ACC112 (cell line): ENCODE data around the gene AHRR.

Experiments
- H2AFZ ChIP-seq: fragments of 200-600 bp; sonication (generic); one replicate; pipeline ENCODE4 v1.6.0; 2017; ENCODE audit warnings: antibody characterized with exemption, low read length; ENCODE audit not compliant: unreplicated experiment
- H3K27ac ChIP-seq: fragments of 200-600 bp; sonication (generic); 2 replicates; pipeline ENCODE4 v1.5.1; 2014; ENCODE audit warnings: low read depth, mild to moderate bottlenecking, antibody characterized with exemption, low read length, moderate library complexity
- H3K27me3 ChIP-seq: fragments of 200-600 bp; sonication (generic); 2 replicates; pipeline ENCODE4 v1.6.1; 2014; ENCODE audit warnings: mild to moderate bottlenecking, antibody characterized with exemption, low read length, moderate library complexity, mixed read lengths; ENCODE audit not compliant: insufficient read depth
- H3K36me3 ChIP-seq: fragments of 200-600 bp; sonication (generic); 2 replicates; pipeline ENCODE4 v1.6.1; 2016; ENCODE audit warnings: mild to moderate bottlenecking, antibody characterized with exemption, low read length, moderate library complexity, mixed read lengths; ENCODE audit not compliant: insufficient read depth
- H3K4me1 ChIP-seq: fragments of 200-600 bp; sonication (generic); one replicate; pipeline ENCODE4 v1.6.1; 2016; ENCODE audit warnings: low read length, mixed read lengths; ENCODE audit not compliant: insufficient read depth, unreplicated experiment, control insufficient read depth
- H3K4me3 ChIP-seq: fragments of 200-600 bp; sonication (generic); 2 replicates; pipeline ENCODE4 v1.5.1; 2014; ENCODE audit warnings: mild to moderate bottlenecking, low read depth, low read length
- H3K79me2 ChIP-seq: fragments of 200-600 bp; sonication (generic); one replicate; pipeline ENCODE4 v1.6.0; 2016; ENCODE audit warnings: low read length; ENCODE audit not compliant: control insufficient read depth, unreplicated experiment, insufficient read depth

Gene AHRR

DNA sequence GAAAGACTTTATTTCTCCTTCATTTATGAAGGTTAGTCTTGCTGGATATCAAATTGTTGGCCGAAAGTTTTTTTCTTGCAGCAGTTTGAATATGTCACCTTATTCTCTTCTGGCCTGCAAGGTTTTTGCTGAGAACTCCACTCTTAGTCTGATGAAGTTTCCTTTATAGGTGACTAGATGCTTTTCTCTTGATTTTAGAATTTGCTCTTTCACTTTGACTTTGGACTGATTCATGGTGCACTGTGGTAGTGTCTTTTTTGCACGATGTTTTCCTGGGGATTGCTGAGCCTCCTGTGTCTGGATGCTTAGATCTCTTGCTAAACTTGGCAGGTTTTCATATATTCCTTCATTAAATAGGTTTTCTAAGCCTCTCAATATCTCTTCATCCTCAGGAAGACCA lies 12.4 kb downstream of the AHRR start:
- Histone ChIP-seq H3K36me3 (no peaks in the 10 kb centered on the region), H3K27me3 (no peaks in the 10 kb centered on the region), H3K79me2 (peaks cover 41% of the 10 kb centered on the region), H3K4me1 (peaks cover 4% of the 10 kb centered on the region), H3K4me3 (no peak overlapping the region), H3K27ac (no peak overlapping the region), H2AFZ (no peak overlapping the region)

DNA sequence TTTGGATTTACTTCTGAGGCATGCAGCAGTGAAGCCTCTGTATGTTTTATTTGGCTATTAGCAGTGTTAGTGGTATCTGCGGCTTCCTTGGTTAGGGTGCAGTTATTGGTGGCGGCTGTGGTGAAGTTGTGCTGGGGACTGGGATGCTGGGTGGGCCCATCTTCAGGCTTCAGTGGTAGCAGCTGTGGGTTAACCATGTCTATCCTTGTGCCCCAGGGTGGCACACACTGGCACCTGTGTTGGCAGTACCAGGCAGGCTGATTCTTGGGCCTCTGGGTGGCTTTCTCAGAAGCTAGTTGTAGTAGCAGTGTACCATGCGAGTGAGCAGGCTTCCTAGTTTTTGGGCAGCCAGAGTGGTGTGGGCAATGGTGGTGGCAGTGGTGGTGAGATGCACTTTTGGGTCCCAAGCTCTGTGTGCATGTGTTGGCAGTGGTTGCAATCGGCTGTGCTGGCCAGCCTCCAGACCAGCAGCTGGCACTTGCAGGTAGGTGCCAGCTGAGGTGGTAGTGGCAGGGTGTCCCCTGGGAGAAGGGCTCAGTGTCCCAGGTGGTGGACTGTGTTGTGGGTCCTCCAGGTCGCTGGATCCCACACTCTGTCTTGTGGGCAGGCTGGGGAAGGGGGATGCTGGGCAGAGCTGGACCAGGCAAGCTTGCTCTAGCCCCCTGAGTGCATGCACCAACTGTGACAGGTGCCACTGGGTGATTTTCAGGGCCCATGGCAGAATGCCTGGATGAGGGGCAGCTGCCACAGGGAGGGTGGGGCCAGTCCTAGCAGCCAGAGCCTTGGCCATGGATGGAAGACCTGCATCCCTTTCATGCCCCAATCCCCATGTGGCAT lies 13.6 kb downstream of the AHRR start:
- Histone ChIP-seq H3K27ac (no peak overlapping the region), H3K4me3 (no peak overlapping the region), H3K36me3 (no peaks in the 10 kb centered on the region), H2AFZ (no peak overlapping the region), H3K79me2 (peaks cover 48% of the 10 kb centered on the region), H3K4me1 (no peaks in the 10 kb centered on the region), H3K27me3 (no peaks in the 10 kb centered on the region)

DNA sequence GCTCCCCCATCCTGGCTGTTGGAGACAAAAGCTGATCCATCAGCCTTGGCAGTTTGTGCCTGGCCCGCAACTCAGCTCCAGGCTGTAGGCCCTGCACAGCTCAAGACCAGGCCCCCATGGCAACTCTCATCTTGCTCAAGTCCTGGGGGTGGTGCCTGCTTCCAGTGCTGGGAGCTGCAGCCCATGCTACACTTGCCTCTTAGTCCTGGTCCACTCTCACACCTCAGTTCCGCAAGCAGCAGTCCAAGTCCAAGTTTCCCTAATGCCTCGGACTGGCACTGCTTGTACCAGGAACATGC lies 14.2 kb downstream of the AHRR start:
- Histone ChIP-seq H3K79me2 (peaks cover 51% of the 10 kb centered on the region), H3K27me3 (no peaks in the 10 kb centered on the region), H3K27ac (no peak overlapping the region), H2AFZ (no peak overlapping the region), H3K4me1 (no peaks in the 10 kb centered on the region), H3K36me3 (no peaks in the 10 kb centered on the region), H3K4me3 (no peak overlapping the region)

DNA sequence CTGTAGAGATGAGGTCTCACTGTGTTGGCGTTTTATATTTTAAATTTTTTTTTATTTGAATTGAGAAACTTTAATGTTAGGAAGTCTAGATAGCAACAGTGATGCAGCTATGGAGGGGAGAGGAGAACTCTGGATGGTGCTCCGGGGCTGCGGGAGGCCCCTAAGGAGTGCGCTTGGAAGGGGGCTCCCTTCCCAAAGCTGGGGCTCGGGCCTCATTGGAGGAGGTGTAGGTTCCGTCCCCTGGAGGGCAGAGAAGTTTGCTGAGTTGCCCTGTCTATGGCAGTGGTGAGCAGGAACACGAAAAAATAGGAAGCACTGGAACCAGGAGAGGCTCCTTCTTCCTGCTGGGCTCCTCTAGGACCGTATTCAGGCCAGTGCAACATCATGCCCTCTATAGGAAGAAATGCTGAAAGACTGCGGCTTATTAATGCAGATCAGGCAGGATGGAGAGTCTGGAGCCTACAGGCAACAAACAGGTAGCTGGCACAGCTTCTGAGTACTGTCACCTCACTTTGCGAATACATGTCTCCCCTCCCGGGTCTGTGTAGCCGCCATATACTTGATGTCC lies 16.1 kb downstream of the AHRR start:
- Histone ChIP-seq H2AFZ (no peak overlapping the region), H3K36me3 (no peaks in the 10 kb centered on the region), H3K27ac (no peak overlapping the region), H3K4me3 (no peak overlapping the region), H3K27me3 (no peaks in the 10 kb centered on the region), H3K79me2 (peaks cover 48% of the 10 kb centered on the region), H3K4me1 (peaks cover 3% of the 10 kb centered on the region)

DNA sequence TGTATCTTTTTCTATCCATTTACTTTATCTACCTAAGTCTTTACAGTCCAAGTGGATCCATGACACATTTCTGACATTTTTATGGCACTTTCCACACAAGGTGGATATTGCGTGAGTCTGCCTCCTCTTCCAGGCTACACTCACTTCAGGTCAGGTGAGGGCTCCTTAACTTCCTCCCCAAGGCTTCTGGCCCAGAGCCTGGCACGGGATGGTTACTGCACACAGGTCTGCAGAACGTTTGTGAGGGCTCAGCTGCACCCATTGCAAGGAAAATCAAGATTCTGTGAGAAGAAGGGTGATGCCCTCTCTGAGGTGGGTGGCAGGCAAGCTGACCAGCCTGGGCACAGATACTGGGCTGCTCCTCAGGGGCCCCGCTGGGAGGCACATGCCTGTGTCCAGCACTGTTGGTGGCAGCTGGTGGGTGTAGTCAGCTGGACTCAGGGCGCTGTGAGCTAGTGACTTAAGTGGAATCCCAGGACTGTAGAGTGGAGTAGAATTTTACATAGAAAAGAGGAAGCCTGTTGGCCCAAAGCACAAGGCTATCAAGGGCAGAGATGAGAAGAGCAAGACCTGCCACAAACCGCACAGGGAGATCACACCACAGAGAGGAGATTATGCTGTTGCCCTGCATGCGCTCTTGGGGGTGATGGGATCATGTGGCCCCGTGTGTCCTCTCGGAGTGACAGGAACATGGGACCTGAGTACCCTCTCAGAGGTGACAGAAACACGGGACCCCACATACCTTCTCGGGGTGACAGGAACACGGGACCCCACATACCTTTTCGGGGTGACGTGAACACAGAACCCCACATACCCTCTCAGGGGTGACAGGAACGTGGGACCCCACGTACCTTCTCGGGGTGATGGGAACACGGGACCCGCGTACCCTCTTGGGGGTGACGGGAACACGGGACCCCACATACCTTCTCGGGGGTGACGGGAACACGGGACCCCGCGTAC lies 21.3 kb downstream of the AHRR start:
- H3K27ac ChIP-seq, result no peak overlapping the region
- H3K4me1 ChIP-seq, result peaks cover 13% of the 10 kb centered on the region
- peaks cover 9% of the 10 kb centered on the region; the same call in 1 of the 2 replicates for H3K36me3 ChIP-seq
- H3K4me3 ChIP-seq, result peak overlapping the region; percentile 86
- peaks cover 34% of the 10 kb centered on the region for H3K79me2 ChIP-seq
- H2AFZ ChIP-seq, result no peak overlapping the region
- H3K27me3 ChIP-seq, result no peaks in the 10 kb centered on the region

DNA sequence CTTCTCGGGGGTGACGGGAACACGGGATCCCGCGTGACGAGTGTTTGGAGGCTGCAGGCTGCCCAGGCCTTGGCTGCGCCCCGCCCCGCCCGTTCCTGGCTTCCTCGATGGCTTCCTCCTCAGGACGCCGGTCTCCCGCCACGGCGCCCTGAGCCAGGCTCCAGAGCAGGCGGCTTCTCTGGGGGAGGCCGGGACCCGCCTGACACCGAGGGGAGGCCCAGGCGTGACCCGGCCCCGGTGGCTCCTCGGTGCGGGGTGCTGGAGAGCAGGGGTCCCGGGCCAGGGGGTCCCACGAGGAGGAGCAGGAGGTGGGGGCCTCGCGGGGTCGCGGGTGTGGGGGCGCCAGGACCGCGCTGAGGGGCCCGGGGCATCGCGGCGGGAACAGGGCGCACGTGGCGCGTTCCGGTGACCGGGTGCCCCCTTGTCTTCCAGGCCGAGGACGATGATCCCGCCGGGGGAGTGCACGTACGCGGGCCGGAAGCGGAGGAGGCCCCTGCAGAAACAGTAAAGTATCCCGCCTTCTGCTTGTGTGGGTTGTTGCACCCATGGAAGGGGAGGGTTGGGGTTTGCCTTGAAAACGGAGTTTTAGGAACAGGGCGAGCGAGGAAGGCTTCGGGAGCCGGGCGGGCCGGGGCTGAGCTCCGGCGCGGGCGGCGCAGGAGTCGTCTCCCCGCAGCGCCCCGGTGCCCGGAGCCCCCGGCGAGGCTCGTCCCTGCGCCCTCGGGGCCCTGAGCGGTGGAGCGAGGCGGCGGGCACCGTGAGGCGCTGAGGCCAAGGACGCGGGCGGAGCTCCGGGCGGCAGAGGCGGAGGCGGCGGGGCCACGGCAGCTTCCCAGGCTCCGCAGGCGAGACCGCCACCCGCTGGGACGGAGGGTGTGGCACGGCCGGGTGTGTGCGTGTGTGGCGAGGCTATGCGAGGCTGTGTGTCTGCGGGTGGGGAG lies 22.2 kb downstream of the AHRR start:
- Histone ChIP-seq H3K79me2 (peaks cover 28% of the 10 kb centered on the region), H3K36me3 (peaks cover 9% of the 10 kb centered on the region; the same call in 1 of the 2 replicates), H3K27me3 (no peaks in the 10 kb centered on the region), H3K4me3 (peak overlapping the region; percentile 86), H3K4me1 (peaks cover 13% of the 10 kb centered on the region), H2AFZ (peak overlapping the region; percentile 56), H3K27ac (peak overlapping the region; percentile 55)

DNA sequence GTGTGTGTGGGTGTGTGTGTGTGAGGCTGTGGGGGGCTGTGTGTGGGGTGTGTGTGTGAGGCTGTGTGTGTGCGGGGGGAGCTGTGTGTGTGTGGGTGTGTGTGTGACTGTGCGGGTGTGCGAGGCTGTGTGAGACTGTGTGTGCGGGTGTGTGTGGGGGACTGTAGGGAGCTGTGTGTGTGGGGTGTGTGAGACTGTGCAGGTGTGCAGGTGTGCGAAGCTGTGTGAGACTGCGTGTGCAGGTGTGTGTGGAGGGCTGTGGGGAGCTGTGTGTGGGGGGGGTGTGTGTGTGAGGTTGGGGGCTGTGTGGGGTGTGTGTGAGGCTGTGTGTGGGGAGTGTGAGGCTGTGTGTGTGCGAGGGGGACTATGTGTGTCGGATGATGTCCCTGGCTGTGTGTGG lies 23.2 kb downstream of the AHRR start:
- Histone ChIP-seq H3K4me3 (no peak overlapping the region; the same call in 1 of the 2 replicates), H3K36me3 (peaks cover 9% of the 10 kb centered on the region; the same call in 1 of the 2 replicates), H2AFZ (no peak overlapping the region), H3K79me2 (peaks cover 25% of the 10 kb centered on the region), H3K4me1 (peaks cover 13% of the 10 kb centered on the region), H3K27me3 (no peaks in the 10 kb centered on the region), H3K27ac (no peak overlapping the region)

DNA sequence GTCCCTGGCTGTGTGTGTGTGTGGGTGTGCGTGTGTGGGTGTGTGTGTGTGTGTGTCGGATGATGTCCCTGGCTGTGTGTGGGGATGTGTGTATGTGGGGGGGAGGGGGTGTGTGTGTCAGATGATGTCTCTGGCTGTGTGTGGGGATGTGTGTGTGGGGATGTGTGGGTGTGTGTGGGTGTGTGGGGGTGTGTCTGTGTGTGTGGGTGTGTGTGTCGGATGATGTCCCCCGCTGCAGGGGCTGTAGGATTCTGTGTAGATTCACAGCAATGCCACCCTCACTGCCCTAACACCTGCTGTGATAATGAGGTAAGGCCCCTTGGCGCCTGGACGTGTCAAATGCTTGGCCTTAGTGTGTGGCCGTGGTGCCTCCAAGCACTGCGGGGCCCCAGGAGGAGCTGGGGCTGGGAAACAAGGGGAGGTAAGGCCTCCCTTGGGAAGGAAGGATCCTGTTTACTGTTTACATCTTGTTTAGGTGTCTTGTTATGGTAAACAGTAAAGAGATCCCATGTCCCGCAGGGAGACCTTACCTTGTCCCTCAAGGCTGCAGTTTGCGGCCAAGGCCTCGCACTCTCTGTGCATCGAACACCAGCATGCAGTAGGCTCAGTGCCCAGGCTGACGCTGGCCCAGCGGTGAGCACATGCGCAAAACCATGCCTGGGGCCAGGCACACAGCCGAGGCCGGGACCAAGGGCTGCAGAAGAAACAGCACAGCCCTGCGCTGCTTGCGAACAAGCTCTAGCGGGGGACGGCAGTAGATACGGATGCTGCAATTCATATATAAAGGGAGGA lies 24.1 kb downstream of the AHRR start:
- no peak overlapping the region for H3K27ac ChIP-seq
- no peak overlapping the region for H3K4me3 ChIP-seq
- peaks cover 9% of the 10 kb centered on the region; the same call in 1 of the 2 replicates for H3K36me3 ChIP-seq
- H3K27me3 ChIP-seq, result no peaks in the 10 kb centered on the region
- no peak overlapping the region for H2AFZ ChIP-seq
- H3K79me2 ChIP-seq, result peaks cover 17% of the 10 kb centered on the region
- peaks cover 13% of the 10 kb centered on the region for H3K4me1 ChIP-seq

DNA sequence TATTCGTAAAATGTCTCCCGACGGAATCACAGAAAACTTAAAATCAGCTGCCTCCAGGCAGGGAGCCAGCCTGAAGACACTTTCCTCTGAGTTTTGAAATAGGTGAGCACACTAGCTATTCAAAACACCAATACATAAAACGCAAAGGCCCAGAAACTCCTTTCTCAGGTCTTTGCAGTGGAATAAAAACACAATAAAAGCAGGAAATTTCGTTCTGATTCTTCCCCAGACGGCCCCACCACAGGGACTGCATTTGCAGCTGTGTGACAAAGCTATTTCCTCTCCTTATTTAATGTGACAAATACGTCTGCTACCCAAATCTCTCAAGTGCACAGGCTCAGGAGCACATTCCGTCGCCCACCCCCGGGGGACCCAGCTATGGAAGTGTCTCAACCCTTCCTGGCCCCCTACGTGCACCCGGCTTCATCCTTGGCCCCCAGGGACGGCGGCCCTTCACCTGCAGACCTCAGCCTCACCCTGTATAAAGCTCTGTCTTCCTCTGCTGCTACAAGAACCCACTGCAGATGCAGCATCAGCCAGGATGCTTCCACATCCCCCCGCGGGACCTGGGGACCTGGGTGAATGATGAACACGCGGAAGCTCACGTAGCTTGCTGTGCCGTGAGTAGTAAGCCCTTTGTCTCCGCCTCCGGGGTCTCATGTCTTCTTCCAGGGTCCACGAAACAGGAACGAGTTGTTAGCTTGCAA lies 24.9 kb downstream of the AHRR start:
- Histone ChIP-seq H3K27ac (no peak overlapping the region), H3K79me2 (peaks cover 17% of the 10 kb centered on the region), H3K4me1 (peaks cover 13% of the 10 kb centered on the region)

More for the DNA sequence above, 24.9 kb downstream of the AHRR start:
- Histone ChIP-seq H3K4me3 (no peak overlapping the region), H2AFZ (no peak overlapping the region), H3K36me3 (peaks cover 15% of the 10 kb centered on the region; the same call in 1 of the 2 replicates), H3K27me3 (no peaks in the 10 kb centered on the region)
